HepG2 (cell line): ENCODE measurements around the gene COMMD7. TPM values are rescaled to one million over a fixed set of nuclear protein-coding genes. Genes with fewer than 3 reads are reported as not detected.
A peak's percentile ranks its signal among the peaks of the same experiment; 100 is the strongest.

ENCODE experiments used
- BCL6 ChIP-seq: IDR thresholded peaks from 2 replicates; pipeline ENCODE4 v1.6.1; 2016; ENCODE audit warnings: missing genetic modification reagents, missing compliant biosample characterization
- CBX5 ChIP-seq: sonication (generic); formaldehyde crosslinking; IDR thresholded peaks from 2 replicates; pipeline ENCODE4 v1.4.0; 2020; ENCODE audit warnings: missing genetic modification reagents, borderline replicate concordance
- DR1 ChIP-seq: sonication (generic); formaldehyde crosslinking; IDR thresholded peaks from 2 replicates; pipeline ENCODE4 v1.8.0; 2021; ENCODE audit warnings: mild to moderate bottlenecking, missing genetic modification reagents, inconsistent platforms
- GABPA ChIP-seq, 2 experiments: IDR thresholded peaks; 2 replicates each; pipeline ENCODE4 v1.6.1; 2011 to 2016; ENCODE audit warnings: low read depth in 2 of 2, low read length in 1 of 2, missing biosample characterization in 1 of 2, missing genetic modification characterization in 1 of 2
- GATAD1 ChIP-seq: IDR thresholded peaks from 2 replicates; pipeline ENCODE4 v1.6.1; 2016; ENCODE audit warnings: missing genetic modification reagents, missing compliant biosample characterization
- KLF13 ChIP-seq: sonication (generic); formaldehyde crosslinking; IDR thresholded peaks from 2 replicates; pipeline ENCODE4 v1.4.0; 2020; ENCODE audit warnings: mild to moderate bottlenecking, missing genetic modification reagents
- POLR2A ChIP-seq, 2 experiments: IDR thresholded peaks; 2 replicates each; pipeline ENCODE4 v1.6.1; 2011; ENCODE audit warnings: low read depth in 2 of 2, low read length in 2 of 2, mild to moderate bottlenecking in 1 of 2, moderate library complexity in 1 of 2; ENCODE audit not compliant: insufficient read depth in 1 of 2
- SETDB1 ChIP-seq: sonication (generic); formaldehyde crosslinking; IDR thresholded peaks from 2 replicates; pipeline ENCODE4 v1.5.1; 2020; ENCODE audit warnings: missing genetic modification reagents, mild to moderate bottlenecking, borderline replicate concordance
- SNAPC5 ChIP-seq: sonication (generic); formaldehyde crosslinking; IDR thresholded peaks from 2 replicates; pipeline ENCODE4 v1.8.1; 2023; ENCODE audit warnings: mild to moderate bottlenecking, missing genetic modification reagents, borderline replicate concordance
- SP1 ChIP-seq, 2 experiments: fragments of 450-650 bp in 1 of 2; sonication (generic) in 1 of 2; formaldehyde crosslinking in 1 of 2; IDR thresholded peaks; 2 replicates each; pipeline versions ENCODE4 v1.4.0 to v1.6.1; 2016 to 2020; ENCODE audit warnings: missing genetic modification reagents in 1 of 2
- polyA plus RNA-seq, 8 experiments: library from polyadenylated mRNA; depleted of rRNA in 3 of 8; stranded (reverse) in 7 of 8; unstranded in 1 of 8; fragments of >200 nt; fragmentation: Illumina TruSeq in 4 of 8; extraction: Trizol in 4 of 8; gene quantifications; 2 replicates each; pipeline versions ENCODE4 v1.2.1 to v1.2.3, GENCODE V29; 2011 to 2016; ENCODE audit warnings: low read depth in 4 of 8, missing spikeins in 1 of 8, mixed read lengths in 1 of 8; ENCODE audit not compliant: insufficient read depth in 1 of 8
- total RNA-seq, 5 experiments: library from RNA; depleted of rRNA; stranded (reverse); fragments of >200 nt; fragmentation: Illumina TruSeq; extraction: Trizol; gene quantifications; 2 replicates each; pipeline ENCODE4 v1.2.3, GENCODE V29; 2016; ENCODE audit warnings: low read depth in 1 of 5
- TF ChIP-seq, protein P1 (sequence below): IDR thresholded peaks from 2 replicates; pipeline ENCODE4 v1.4.0; 2020; ENCODE audit warnings: mild to moderate bottlenecking, missing genetic modification reagents
- TF ChIP-seq, protein P2 (sequence below), 2 experiments: sonication (generic) in 1 of 2; formaldehyde crosslinking in 1 of 2; IDR thresholded peaks; 2 replicates each; pipeline versions ENCODE4 v1.4.0 to v1.6.1; 2016 to 2020; ENCODE audit warnings: borderline replicate concordance in 1 of 2, low read depth in 1 of 2, mild to moderate bottlenecking in 1 of 2, missing genetic modification reagents in 1 of 2
- TF ChIP-seq, protein P3 (sequence below): sonication (generic); formaldehyde crosslinking; IDR thresholded peaks from 2 replicates; pipeline ENCODE4 v1.9.0; 2022; ENCODE audit warnings: missing genetic modification reagents, mild to moderate bottlenecking, borderline replicate concordance

The COMMD7 gene
- total and polyA plus RNA-seq, 2 of the 13 experiments (the other 11 are each of a cell fraction or from before 2014, with no cell fraction given), result 42.1 to 53.3 TPM

DNA sequence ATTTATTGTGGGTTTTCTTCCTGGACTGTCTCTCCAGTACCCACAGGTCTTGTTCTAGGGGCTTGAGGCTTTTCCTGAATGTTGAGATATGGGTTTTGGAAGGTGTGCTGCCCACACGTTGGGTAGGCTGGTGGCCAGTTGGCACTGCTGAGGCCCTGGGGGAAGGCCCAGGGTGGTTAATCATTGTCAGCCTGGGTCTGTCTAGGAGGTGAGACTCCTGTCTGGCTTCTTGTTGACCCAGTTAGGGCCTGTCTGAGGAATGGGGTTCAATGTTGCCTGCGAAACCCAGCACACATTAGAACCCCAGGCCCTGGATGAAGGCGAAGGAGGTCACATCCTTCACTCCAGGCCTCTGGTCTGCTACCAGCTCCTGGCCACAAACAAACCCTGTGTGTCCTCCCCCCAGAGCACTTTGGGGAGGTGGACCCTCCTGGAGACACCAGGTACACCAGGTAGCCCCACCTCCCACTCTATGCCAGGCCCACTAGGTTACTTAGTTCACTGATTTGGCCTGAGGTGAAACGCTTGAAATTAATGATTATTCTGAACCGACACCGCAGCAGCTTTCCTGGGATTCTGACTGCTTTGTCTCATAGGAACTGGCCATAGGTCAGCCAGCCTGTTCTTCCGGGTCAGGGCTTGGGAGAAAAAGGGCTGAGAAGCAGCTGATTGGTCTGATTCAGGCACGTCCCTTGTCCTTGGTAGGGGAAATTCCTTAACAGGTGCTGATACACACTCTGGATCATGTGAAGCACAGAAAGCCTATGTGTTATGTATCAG lies 34.1 kb upstream of the COMMD7 start (continued):
- TF ChIP-seq SP1 (IDR thresholded peaks at IDR 0.05) (no peak), SP1 (CRISPR knock-in tag; IDR thresholded peaks at IDR 0.05) (no peak), CBX5 (0 out of 2 replicates have a peak, but pooled peaks have one; percentile 19), DR1 (CRISPR knock-in tag) (peak; percentile 42; the same call in 1 of the 2 replicates), GABPA (IDR thresholded peaks at IDR 0.05; ENCODE audit: low read depth, low read length) (peak; percentile 49), GABPA (CRISPR knock-in tag; IDR thresholded peaks at IDR 0.05; ENCODE audit: low read depth) (peak; percentile 76), POLR2A (IDR thresholded peaks at IDR 0.05; ENCODE audit: insufficient read depth in 1 of 2, low read depth in 2 of 2, low read length in 2 of 2) (no peak; a peak in 1 of 4 replicates), BCL6 (peak; percentile 66), KLF13 (CRISPR knock-in tag) (0 out of 2 replicates have a peak, but pooled peaks have one; percentile 43), SNAPC5 (CRISPR knock-in tag) (no peak), SETDB1 (no peak), GATAD1 (CRISPR knock-in tag) (peak; percentile 17; the same call in 1 of the 2 replicates)
- TF ChIP-seq, protein P1, sequence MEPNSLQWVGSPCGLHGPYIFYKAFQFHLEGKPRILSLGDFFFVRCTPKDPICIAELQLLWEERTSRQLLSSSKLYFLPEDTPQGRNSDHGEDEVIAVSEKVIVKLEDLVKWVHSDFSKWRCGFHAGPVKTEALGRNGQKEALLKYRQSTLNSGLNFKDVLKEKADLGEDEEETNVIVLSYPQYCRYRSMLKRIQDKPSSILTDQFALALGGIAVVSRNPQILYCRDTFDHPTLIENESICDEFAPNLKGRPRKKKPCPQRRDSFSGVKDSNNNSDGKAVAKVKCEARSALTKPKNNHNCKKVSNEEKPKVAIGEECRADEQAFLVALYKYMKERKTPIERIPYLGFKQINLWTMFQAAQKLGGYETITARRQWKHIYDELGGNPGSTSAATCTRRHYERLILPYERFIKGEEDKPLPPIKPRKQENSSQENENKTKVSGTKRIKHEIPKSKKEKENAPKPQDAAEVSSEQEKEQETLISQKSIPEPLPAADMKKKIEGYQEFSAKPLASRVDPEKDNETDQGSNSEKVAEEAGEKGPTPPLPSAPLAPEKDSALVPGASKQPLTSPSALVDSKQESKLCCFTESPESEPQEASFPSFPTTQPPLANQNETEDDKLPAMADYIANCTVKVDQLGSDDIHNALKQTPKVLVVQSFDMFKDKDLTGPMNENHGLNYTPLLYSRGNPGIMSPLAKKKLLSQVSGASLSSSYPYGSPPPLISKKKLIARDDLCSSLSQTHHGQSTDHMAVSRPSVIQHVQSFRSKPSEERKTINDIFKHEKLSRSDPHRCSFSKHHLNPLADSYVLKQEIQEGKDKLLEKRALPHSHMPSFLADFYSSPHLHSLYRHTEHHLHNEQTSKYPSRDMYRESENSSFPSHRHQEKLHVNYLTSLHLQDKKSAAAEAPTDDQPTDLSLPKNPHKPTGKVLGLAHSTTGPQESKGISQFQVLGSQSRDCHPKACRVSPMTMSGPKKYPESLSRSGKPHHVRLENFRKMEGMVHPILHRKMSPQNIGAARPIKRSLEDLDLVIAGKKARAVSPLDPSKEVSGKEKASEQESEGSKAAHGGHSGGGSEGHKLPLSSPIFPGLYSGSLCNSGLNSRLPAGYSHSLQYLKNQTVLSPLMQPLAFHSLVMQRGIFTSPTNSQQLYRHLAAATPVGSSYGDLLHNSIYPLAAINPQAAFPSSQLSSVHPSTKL (CRISPR knock-in tag), result peak; percentile 17; the same call in 1 of the 2 replicates
- TF ChIP-seq, protein P2, sequence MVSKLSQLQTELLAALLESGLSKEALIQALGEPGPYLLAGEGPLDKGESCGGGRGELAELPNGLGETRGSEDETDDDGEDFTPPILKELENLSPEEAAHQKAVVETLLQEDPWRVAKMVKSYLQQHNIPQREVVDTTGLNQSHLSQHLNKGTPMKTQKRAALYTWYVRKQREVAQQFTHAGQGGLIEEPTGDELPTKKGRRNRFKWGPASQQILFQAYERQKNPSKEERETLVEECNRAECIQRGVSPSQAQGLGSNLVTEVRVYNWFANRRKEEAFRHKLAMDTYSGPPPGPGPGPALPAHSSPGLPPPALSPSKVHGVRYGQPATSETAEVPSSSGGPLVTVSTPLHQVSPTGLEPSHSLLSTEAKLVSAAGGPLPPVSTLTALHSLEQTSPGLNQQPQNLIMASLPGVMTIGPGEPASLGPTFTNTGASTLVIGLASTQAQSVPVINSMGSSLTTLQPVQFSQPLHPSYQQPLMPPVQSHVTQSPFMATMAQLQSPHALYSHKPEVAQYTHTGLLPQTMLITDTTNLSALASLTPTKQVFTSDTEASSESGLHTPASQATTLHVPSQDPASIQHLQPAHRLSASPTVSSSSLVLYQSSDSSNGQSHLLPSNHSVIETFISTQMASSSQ (IDR thresholded peaks at IDR 0.05; ENCODE audit: low read depth), result peak; percentile 75; the same call in 1 of the 2 replicates
- TF ChIP-seq, protein P2 (CRISPR knock-in tag; IDR thresholded peaks at IDR 0.05; ENCODE audit: borderline replicate concordance), result 0 out of 2 replicates have a peak, but pooled peaks have one; percentile 51
- TF ChIP-seq, protein P3, sequence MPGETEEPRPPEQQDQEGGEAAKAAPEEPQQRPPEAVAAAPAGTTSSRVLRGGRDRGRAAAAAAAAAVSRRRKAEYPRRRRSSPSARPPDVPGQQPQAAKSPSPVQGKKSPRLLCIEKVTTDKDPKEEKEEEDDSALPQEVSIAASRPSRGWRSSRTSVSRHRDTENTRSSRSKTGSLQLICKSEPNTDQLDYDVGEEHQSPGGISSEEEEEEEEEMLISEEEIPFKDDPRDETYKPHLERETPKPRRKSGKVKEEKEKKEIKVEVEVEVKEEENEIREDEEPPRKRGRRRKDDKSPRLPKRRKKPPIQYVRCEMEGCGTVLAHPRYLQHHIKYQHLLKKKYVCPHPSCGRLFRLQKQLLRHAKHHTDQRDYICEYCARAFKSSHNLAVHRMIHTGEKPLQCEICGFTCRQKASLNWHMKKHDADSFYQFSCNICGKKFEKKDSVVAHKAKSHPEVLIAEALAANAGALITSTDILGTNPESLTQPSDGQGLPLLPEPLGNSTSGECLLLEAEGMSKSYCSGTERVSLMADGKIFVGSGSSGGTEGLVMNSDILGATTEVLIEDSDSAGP (CRISPR knock-in tag), result 0 out of 2 replicates have a peak, but pooled peaks have one; percentile 17
